IMR-90 (cell line): ENCODE data around the gene ADAMTS19. TPM values are rescaled to one million over a fixed set of nuclear protein-coding genes. Genes with fewer than 3 reads are reported as not detected.

Source experiments
- ATAC-seq: fragments of 200-7000 bp; cut with Tn5 transposase; 2 replicates; pipeline ENCODE4 v1.9.1; 2020; ENCODE audit warnings: low read depth, mild to moderate bottlenecking, moderate library complexity
- BruUV-seq: library from RNA; stranded (reverse); fragments of 400-500 nt; replicated peaks from 2 replicates; lab custom pipeline; 2021; lab: Mats Ljungman, UMichigan
- CTCF ChIA-PET: fragments of 300-600 bp; formaldehyde crosslinking; extraction: SDS; loops from one replicate; lab custom pipeline; 2021; ENCODE audit warnings: antibody characterized with exemption; lab: Yijun Ruan, JAX
- POLR2A ChIA-PET: fragments of 300-600 bp; sonication (Branson Sonifier 250); formaldehyde crosslinking; loops from one replicate; lab custom pipeline; 2022; ENCODE audit warnings: antibody characterized with exemption; ENCODE audit not compliant: unreplicated experiment; lab: Charles Lee
- DNase-seq: peaks from one replicate; pipeline ENCODE4 v3.0.0; 2013
- H2AFZ ChIP-seq: replicated peaks from 2 replicates; pipeline ENCODE3; 2013; ENCODE audit warnings: low read length, mild to moderate bottlenecking; ENCODE audit not compliant: poor library complexity
- H2AK5ac ChIP-seq: 2 replicates; pipeline ENCODE4 v1.6.1; 2013; ENCODE audit warnings: low read depth, low read length, inconsistent platforms
- H2AK9ac ChIP-seq: replicated peaks from 2 replicates; pipeline ENCODE3; 2013; ENCODE audit warnings: mild to moderate bottlenecking, low read depth, low read length, moderate library complexity; ENCODE audit not compliant: poor library complexity
- H2BK120ac ChIP-seq: 2 replicates; pipeline ENCODE4 v1.6.1; 2013; ENCODE audit warnings: low read depth, low read length, inconsistent platforms
- H2BK15ac ChIP-seq: 3 replicates; pipeline ENCODE4 v1.6.1; 2013; ENCODE audit warnings: low read depth, low read length, inconsistent platforms
- H2BK20ac ChIP-seq: 2 replicates; pipeline ENCODE4 v1.6.1; 2013; ENCODE audit warnings: low read depth, mild to moderate bottlenecking, inconsistent platforms, low read length, moderate library complexity
- H2BK5ac ChIP-seq: 2 replicates; pipeline ENCODE4 v1.6.1; 2013; ENCODE audit warnings: mild to moderate bottlenecking, low read depth, low read length, inconsistent platforms; ENCODE audit not compliant: poor library complexity, severe bottlenecking
- H3K14ac ChIP-seq: replicated peaks from 2 replicates; pipeline ENCODE4 v1.6.1; 2013; ENCODE audit warnings: low read depth, low read length, inconsistent platforms
- H3K18ac ChIP-seq: 2 replicates; pipeline ENCODE4 v1.6.1; 2013; ENCODE audit warnings: low read depth, low read length, control low read depth
- H3K23ac ChIP-seq: 2 replicates; pipeline ENCODE4 v1.6.1; 2013; ENCODE audit warnings: low read depth, low read length, inconsistent platforms
- H3K27ac ChIP-seq: 2 replicates; pipeline ENCODE4 v1.5.1; 2013; ENCODE audit warnings: mild to moderate bottlenecking, control low read depth, low read length; ENCODE audit not compliant: insufficient read depth
- H3K27me3 ChIP-seq: 2 replicates; pipeline ENCODE4 v1.6.1; 2013; ENCODE audit warnings: low read length; ENCODE audit not compliant: control insufficient read depth, insufficient read depth
- H3K36me3 ChIP-seq: 2 replicates; pipeline ENCODE4 v1.6.1; 2013; ENCODE audit warnings: low read length, mixed read lengths; ENCODE audit not compliant: control insufficient read depth, insufficient read depth
- H3K4ac ChIP-seq: 2 replicates; pipeline ENCODE4 v1.6.1; 2013; ENCODE audit warnings: low read depth, low read length, inconsistent platforms
- H3K4me1 ChIP-seq: 2 replicates; pipeline ENCODE4 v1.6.1; 2013; ENCODE audit warnings: low read length, mixed read lengths; ENCODE audit not compliant: control insufficient read depth, insufficient read depth
- H3K4me2 ChIP-seq: 2 replicates; pipeline ENCODE4 v1.6.1; 2013; ENCODE audit warnings: low read depth, mild to moderate bottlenecking, control low read depth, low read length, moderate library complexity
- H3K4me3 ChIP-seq: 2 replicates; pipeline ENCODE4 v1.5.1; 2013; ENCODE audit warnings: low read depth, mild to moderate bottlenecking, control low read depth, low read length, moderate library complexity; ENCODE audit not compliant: insufficient read depth
- H3K56ac ChIP-seq: 2 replicates; pipeline ENCODE4 v1.6.1; 2013; ENCODE audit warnings: low read length, inconsistent platforms; ENCODE audit not compliant: insufficient read depth; ENCODE audit errors: extremely low read depth
- H3K79me1 ChIP-seq, 2 experiments: 2 replicates each; pipeline ENCODE4 v1.6.1; 2013; ENCODE audit warnings: low read length in 2 of 2, inconsistent platforms in 1 of 2, low read depth in 1 of 2
- H3K9ac ChIP-seq: 2 replicates; pipeline ENCODE4 v1.6.1; 2013; ENCODE audit warnings: low read depth, low read length, control low read depth
- H3K9me1 ChIP-seq: 2 replicates; pipeline ENCODE4 v1.6.1; 2013; ENCODE audit warnings: low read length, inconsistent platforms; ENCODE audit not compliant: insufficient read depth
- H3K9me3 ChIP-seq: 2 replicates; pipeline ENCODE4 v1.6.1; 2013; ENCODE audit warnings: low read length; ENCODE audit not compliant: control insufficient read depth, insufficient read depth
- H4K20me1 ChIP-seq: 2 replicates; pipeline ENCODE4 v1.6.1; 2013; ENCODE audit warnings: low read length, inconsistent platforms; ENCODE audit not compliant: insufficient read depth
- H4K5ac ChIP-seq: 2 replicates; pipeline ENCODE4 v1.6.1; 2013; ENCODE audit warnings: mild to moderate bottlenecking, low read depth, low read length, control low read depth
- H4K8ac ChIP-seq, 2 experiments: 2 replicates each; pipeline ENCODE4 v1.6.1; 2013; ENCODE audit warnings: low read depth in 2 of 2, low read length in 2 of 2, control low read depth in 1 of 2, inconsistent platforms in 1 of 2
- H4K91ac ChIP-seq: 2 replicates; pipeline ENCODE4 v1.6.1; 2013; ENCODE audit warnings: low read depth, low read length, inconsistent platforms; ENCODE audit not compliant: insufficient read depth
- BHLHE40 ChIP-seq: fragments of 150-350 bp; IDR thresholded peaks from 2 replicates; pipeline ENCODE4 v1.6.1; 2016; ENCODE audit warnings: mild to moderate bottlenecking, low read depth, low read length
- CEBPB ChIP-seq: IDR thresholded peaks from 2 replicates; pipeline ENCODE4 v1.6.1; 2012; ENCODE audit warnings: low read depth, low read length, improper control_type of control experiment
- CHD1 ChIP-seq: IDR thresholded peaks from 2 replicates; pipeline ENCODE4 v1.6.1; 2012; ENCODE audit warnings: low read depth, low read length, improper control_type of control experiment
- FOS ChIP-seq: fragments of 150-350 bp; IDR thresholded peaks from 2 replicates; pipeline ENCODE4 v1.6.1; 2016; ENCODE audit warnings: low read depth, low read length
- MAZ ChIP-seq: IDR thresholded peaks from 2 replicates; pipeline ENCODE4 v1.6.1; 2012; ENCODE audit warnings: low read depth, mild to moderate bottlenecking, low read length, improper control_type of control experiment, moderate library complexity, borderline replicate concordance
- MXI1 ChIP-seq: IDR thresholded peaks from 2 replicates; pipeline ENCODE4 v1.6.1; 2012; ENCODE audit warnings: low read depth, mild to moderate bottlenecking, low read length, moderate library complexity, borderline replicate concordance
- NFE2L2 ChIP-seq: fragments of 150-350 bp; IDR thresholded peaks from 2 replicates; pipeline ENCODE4 v1.6.1; 2016; ENCODE audit warnings: low read depth, mild to moderate bottlenecking, low read length
- POLR2A ChIP-seq: IDR thresholded peaks from 2 replicates; pipeline ENCODE4 v1.6.1; 2012; ENCODE audit warnings: mild to moderate bottlenecking, low read depth, low read length
- RAD21 ChIP-seq: IDR thresholded peaks from 2 replicates; pipeline ENCODE4 v1.6.1; 2012; ENCODE audit warnings: low read length, improper control_type of control experiment
- RCOR1 ChIP-seq: IDR thresholded peaks from 2 replicates; pipeline ENCODE4 v1.6.1; 2012; ENCODE audit warnings: mild to moderate bottlenecking, low read length, improper control_type of control experiment; ENCODE audit not compliant: insufficient replicate concordance
- RFX5 ChIP-seq: IDR thresholded peaks from 2 replicates; pipeline ENCODE4 v1.8.0; 2012; ENCODE audit warnings: low read depth, mild to moderate bottlenecking, low read length, moderate library complexity
- SMC3 ChIP-seq: fragments of 150-350 bp; IDR thresholded peaks from 2 replicates; pipeline ENCODE4 v1.6.1; 2016; ENCODE audit warnings: low read depth, mild to moderate bottlenecking, antibody characterized with exemption, low read length, moderate library complexity
- WGBS, 2 experiments: methylation state at CpG; one replicate each; pipeline versions ENCODE4 v1.1.5 to v1.1.7; 2013; ENCODE audit warnings: missing lambda C conversion rate in 2 of 2; ENCODE audit not compliant: insufficient read length in 1 of 2; ENCODE audit errors: extremely low coverage in 2 of 2; 5-methylcytosine and 5-hydroxymethylcytosine counted together
- dilution Hi-C: fragments of 300-500 bp; cut with HindIII; formaldehyde crosslinking; loops from one replicate; pipeline ENCODE4 v1.14.3; 2018; ENCODE audit warnings: low sequenced_read_pairs; ENCODE audit not compliant: unreplicated experiment
- in situ Hi-C: fragments of 300-500 bp; cut with MboI; formaldehyde crosslinking; loops from 3 replicates; pipeline ENCODE4 v1.14.3; 2019; ENCODE audit warnings: low sequenced_read_pairs, inconsistent platforms, mixed read lengths
- intact Hi-C: fragments of 100-400 bp; cut with micrococcal nuclease; formaldehyde crosslinking; loops from 2 replicates; pipeline ENCODE4 v1.10.0; 2022
- polyA plus RNA-seq, 3 experiments: library from polyadenylated mRNA; depleted of rRNA; stranded (reverse); fragments of >200 nt; gene quantifications; 2 replicates each; pipeline ENCODE4 v1.2.3, GENCODE V29; 2012; ENCODE audit warnings: low replicate concordance in 1 of 3
- total RNA-seq: library from RNA; depleted of rRNA; stranded (reverse); fragments of >200 nt; gene quantifications from 2 replicates; pipeline ENCODE4 v1.2.3, GENCODE V29; 2012
- TF ChIP-seq, protein P1 (sequence below): fragments of 150-350 bp; IDR thresholded peaks from 2 replicates; pipeline ENCODE4 v1.6.1; 2016; ENCODE audit warnings: low read depth, mild to moderate bottlenecking, low read length, moderate library complexity, borderline replicate concordance
- TF ChIP-seq, protein P2 (sequence below): fragments of 150-350 bp; IDR thresholded peaks from 2 replicates; pipeline ENCODE4 v1.6.1; 2017; ENCODE audit warnings: mild to moderate bottlenecking, antibody characterized with exemption, low read length, low read depth
- TF ChIP-seq, protein P3 (sequence below): conservative IDR thresholded peaks from 2 replicates; pipeline ENCODE4 v1.5.1; 2012; ENCODE audit warnings: mild to moderate bottlenecking, low read depth, low read length, improper control_type of control experiment

ADAMTS19 gene
- total and polyA plus RNA-seq, 2 of the 4 experiments (the other 2 are of a cell fraction) = under 0.01 to 0.17 TPM

GRCh38 chr5:129770024-129770820 is 310.1 kb downstream of the ADAMTS19 start:
- Histone ChIP-seq H3K4me2 (no peak overlapping the region), H3K9me3 (no peaks in the 10 kb centered on the region), H3K9me1 (no peaks in the 10 kb centered on the region), H2AK5ac (no peak overlapping the region), H3K4me3 (no peak overlapping the region), H2AFZ (no peak overlapping the region), H3K36me3 (no peaks in the 10 kb centered on the region), H2BK15ac (no peak overlapping the region), H3K14ac (no peak overlapping the region), H4K5ac (no peak overlapping the region), H2BK120ac (no peak overlapping the region), H3K23ac (no peak overlapping the region), H2BK5ac (no peak overlapping the region), H3K4me1 (no peaks in the 10 kb centered on the region), H4K8ac (no peak overlapping the region), H2BK20ac (no peak overlapping the region), H3K27ac (no peak overlapping the region), H3K9ac (no peak overlapping the region), H4K91ac (no peak overlapping the region), H3K27me3 (no peaks in the 10 kb centered on the region), H2AK9ac (no peak overlapping the region), H3K4ac (no peak overlapping the region), H3K79me1 (no peaks in the 10 kb centered on the region), H3K18ac (no peak overlapping the region), H3K56ac (no peak overlapping the region), H4K20me1 (no peaks in the 10 kb centered on the region)
- intact Hi-C loops (no loop called here), dilution Hi-C loops (no loop called here), in situ Hi-C loops (loop anchor here (10.0 kb wide), 1 partner anchor 865 kb away; no protein-coding TSS in a partner anchor)
- ChIA-PET CTCF (interaction anchor here (0.8 to 2.8 kb wide), 6 partner anchors 11 to 132 kb away, joined by 3 to 11 read pairs (median 5); no protein-coding TSS in a partner anchor), POLR2A (no interaction called here)
- WGBS, 2 experiments = no CpG with 5 or more reads among the region's 5 CpGs
- DNase-seq (no peak), ATAC-seq (no peak)
- no TSS peak for BruUV-seq
- TF ChIP-seq FOS (no peak), MAZ (no peak), CHD1 (no peak), RAD21 (no peak), CEBPB (no peak), SMC3 (no peak), BHLHE40 (no peak), POLR2A (no peak), RFX5 (no peak), NFE2L2 (no peak), MXI1 (no peak), RCOR1 (no peak)
- TF ChIP-seq, protein P1, sequence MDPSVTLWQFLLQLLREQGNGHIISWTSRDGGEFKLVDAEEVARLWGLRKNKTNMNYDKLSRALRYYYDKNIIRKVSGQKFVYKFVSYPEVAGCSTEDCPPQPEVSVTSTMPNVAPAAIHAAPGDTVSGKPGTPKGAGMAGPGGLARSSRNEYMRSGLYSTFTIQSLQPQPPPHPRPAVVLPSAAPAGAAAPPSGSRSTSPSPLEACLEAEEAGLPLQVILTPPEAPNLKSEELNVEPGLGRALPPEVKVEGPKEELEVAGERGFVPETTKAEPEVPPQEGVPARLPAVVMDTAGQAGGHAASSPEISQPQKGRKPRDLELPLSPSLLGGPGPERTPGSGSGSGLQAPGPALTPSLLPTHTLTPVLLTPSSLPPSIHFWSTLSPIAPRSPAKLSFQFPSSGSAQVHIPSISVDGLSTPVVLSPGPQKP = no peak
- TF ChIP-seq, protein P2, sequence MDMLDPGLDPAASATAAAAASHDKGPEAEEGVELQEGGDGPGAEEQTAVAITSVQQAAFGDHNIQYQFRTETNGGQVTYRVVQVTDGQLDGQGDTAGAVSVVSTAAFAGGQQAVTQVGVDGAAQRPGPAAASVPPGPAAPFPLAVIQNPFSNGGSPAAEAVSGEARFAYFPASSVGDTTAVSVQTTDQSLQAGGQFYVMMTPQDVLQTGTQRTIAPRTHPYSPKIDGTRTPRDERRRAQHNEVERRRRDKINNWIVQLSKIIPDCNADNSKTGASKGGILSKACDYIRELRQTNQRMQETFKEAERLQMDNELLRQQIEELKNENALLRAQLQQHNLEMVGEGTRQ = no peak
- TF ChIP-seq, protein P3, sequence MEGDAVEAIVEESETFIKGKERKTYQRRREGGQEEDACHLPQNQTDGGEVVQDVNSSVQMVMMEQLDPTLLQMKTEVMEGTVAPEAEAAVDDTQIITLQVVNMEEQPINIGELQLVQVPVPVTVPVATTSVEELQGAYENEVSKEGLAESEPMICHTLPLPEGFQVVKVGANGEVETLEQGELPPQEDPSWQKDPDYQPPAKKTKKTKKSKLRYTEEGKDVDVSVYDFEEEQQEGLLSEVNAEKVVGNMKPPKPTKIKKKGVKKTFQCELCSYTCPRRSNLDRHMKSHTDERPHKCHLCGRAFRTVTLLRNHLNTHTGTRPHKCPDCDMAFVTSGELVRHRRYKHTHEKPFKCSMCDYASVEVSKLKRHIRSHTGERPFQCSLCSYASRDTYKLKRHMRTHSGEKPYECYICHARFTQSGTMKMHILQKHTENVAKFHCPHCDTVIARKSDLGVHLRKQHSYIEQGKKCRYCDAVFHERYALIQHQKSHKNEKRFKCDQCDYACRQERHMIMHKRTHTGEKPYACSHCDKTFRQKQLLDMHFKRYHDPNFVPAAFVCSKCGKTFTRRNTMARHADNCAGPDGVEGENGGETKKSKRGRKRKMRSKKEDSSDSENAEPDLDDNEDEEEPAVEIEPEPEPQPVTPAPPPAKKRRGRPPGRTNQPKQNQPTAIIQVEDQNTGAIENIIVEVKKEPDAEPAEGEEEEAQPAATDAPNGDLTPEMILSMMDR = no peak
